NCI-H446 treated with DMSO at 0.1 percent for 48 hours (cell line): ENCODE measurements around the gene ARHGAP25.

Source experiments
- DNase-seq: peaks from one replicate; lab custom pipeline; 2025; lab: John Stamatoyannopoulos, UW

The ARHGAP25 gene

DNA sequence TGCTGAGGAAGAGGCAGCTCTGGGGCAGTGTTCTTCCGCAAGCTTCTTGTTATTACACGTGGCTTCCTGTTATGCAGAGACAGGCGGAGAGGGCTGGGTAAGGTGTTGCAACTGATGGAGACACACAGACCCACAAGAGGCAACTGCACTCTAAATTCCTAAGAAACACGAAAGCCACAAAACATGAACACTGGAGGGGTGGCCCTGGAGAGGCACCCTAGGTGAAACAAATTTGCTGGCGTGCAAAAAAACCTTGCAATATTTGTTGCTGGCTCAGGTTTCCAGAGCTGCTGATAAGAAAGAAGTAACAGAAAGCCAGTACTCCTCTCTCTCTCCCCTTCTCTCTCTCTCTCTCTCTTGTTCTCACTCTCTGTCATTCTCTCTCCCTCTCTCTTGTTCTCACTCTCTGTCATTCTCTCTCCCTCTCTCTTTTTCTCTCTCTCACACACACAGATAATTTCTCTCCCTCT lies 31.8 kb downstream of the ARHGAP25 start:
- DNase-seq: no peak

DNA sequence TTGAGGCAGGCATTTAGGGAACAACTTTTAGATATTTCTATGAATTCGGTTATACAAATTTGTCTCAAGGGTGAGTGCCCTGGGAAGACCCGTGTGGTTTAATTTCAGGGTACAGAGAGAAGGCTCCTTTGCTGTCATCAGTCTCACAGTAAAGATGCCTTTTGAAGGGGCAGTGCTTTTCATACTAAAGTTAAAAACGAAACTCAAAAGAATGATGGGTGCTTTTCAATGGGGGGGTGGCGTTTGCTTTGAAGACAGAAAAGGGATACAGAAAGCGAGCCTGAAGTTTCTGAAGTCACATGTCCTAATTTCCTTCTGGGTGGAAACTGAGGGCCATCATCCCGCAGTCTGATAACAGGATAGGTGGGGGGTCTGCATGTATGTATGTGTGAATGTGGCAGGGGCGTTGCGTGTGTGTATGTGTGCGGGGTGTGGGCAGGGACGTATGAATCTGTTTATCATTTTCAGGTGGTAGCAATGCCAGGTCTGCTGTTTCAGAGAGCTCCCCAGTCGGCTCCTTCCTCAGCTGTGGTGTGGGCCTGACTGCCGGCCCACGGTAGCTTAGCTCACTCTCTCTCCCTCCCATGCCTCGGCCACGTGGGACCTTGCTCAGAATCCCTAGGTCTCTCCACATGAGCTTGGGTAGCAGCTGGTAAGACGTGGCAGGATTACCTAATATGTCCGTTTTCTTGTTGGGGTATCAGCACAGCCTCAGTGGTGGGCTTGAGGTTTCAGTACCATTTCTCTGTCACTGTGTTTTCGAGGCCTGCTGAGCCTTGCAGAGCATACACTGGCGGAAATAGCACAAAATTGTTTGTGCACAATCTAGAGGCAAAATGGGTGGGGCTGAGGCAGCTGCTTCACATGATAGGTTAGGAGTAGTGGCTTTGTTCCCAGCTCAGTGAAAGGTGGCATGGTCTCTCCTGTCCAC lies 32.7 kb downstream of the ARHGAP25 start:
- DNase-seq: no peak

DNA sequence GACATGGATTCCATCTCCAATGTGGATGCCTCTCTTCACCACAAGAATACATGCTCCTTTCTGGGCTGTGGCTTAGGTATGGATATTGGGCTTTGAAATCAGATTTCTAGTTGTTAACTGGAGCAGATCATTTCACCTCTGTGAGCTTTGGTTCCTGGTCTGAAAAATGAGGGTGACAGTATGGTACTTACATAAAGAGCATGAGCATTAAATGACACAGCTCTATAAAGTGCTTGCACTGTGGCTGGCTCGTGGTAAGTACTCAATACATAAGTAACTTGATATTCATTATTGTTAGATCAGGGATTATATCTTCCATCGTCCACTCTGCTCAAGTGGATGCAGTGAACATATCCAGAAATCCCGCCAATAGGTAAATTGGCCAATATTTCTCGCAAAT lies 33.4 kb downstream of the ARHGAP25 start:
- DNase-seq: no peak

DNA sequence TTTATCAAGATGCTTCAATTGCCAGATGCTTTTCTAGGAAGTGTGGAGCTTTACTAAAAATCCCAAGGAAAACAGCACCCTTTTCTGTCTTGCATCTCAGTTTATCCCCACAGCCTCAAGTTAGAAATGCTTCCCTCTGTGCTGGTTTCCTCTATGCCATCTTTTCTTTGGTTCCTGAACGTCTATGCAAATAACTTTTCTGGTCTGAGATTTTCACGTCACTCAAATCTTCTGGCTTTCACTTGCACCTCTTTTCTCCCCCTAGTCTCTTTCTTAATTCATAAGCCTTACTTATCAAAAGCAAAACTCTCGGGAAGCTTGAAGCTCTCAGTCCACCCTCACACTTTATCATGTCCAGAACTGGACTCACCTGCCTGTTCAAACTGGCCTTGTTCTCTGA lies 33.9 kb downstream of the ARHGAP25 start:
- no peak for DNase-seq

DNA sequence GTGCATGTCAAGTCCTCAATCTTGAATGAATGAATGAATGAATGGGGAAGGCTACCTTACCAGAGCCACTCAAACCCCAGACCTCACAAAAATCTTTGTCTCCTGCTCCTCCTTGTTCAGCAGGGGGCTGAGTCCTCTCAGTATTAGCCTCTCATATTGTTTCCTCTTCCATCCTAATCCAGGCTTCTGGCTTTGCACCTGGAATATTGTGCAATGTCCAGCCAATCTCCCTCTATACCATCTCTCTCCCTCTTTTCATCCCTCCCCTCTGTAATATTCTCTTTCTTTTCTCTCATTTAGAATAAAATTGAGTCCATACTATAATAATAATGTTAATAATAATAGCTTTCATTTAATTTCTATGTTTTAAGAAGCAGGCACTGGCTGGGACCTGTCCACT lies 34.3 kb downstream of the ARHGAP25 start:
- DNase-seq: no peak

DNA sequence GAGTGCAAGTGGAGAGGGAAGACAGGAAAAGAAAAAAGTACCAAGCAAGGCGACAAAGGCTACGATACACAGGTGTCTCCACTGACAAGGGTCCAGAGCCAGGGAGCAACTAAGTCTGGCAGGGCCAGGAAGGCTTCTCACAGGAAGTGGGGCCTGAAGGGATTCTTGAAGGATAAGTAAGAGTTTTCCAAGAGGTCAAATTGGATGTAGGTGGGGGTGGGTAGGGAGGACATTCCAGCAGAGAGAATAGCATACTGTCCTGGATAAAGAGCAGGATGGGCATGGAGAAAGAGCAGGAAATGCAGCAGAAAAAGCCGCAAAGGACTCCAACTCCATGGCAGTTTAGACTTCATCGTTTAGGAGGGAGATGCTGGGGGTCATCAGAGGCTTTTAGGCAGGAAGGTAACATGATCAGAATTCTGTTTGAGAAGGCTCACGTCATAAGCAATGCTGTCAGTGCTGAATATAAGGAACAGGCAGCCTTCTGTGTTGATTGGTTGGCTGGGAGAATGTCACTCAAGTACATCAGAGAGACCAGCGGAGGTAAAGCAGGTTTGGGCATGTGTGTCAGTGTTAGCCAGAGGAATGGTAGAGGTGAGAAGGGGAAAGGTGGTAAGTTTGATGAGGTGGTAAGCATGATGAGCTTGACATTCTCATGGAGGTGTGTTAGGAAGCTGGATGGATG lies 35.1 kb downstream of the ARHGAP25 start:
- no peak for DNase-seq

DNA sequence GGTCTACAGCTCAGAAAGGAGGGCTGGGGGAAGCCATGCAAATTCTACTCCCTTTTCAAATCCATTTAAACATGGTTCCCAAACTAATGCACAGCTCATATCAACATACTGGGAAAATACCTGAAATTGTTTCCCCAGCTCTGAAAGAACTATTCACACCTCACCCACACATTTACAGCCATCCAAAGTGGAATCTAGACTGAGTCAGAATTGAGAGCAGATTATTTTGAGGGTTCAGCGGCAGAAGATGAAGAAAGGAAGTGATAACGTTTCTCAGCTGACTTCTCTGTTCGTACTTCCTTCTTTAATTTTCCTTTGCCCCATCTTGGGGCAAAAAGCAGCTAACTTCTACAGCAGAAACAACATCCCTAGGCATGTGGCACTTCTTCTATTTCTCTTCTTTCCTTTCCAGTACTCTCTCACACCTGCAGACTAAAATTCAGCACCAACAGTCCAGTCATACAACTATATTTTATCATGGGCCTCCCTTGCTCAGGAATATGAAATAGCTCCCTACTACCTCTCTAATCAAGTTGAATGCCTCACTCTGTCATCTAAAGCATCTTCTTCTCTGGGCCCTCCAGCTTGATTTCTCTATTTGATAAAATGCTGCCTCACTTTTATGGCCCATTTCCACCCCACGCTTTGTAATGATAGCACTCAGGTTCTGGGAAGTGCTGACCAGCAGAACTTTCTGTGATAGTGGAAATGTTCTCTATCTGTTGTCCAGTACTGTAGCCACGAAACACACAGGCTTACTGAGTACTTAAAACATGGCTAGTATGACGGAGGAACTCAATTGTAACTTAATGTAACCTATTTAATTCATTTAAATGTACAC lies 35.9 kb downstream of the ARHGAP25 start:
- no peak for DNase-seq

DNA sequence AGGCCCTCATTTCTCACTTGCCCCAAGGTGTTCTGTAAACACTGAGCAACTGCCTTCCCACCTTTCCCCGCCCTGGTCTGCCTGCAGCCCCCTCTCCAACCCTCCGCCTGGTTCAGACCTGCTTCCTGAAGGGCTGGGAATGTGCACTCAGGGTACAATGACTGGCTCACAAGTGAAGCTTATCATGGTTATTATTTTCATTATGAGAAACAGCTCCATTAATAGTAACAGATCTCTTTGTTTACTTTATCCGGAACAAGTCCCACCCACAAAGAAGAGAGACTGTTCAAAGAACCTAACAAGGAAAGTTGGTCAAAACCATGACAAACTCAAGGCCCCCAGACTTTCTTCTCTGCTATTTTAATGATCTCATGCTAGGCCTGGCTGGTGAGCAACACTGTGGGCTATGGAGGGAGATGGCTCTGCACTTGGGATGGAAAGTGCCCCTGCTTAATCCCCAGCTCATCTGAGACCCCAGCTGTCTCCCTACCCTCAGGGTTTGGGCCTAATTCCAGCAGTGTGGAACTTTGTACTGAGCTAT lies 36.7 kb downstream of the ARHGAP25 start:
- DNase-seq: no peak

DNA sequence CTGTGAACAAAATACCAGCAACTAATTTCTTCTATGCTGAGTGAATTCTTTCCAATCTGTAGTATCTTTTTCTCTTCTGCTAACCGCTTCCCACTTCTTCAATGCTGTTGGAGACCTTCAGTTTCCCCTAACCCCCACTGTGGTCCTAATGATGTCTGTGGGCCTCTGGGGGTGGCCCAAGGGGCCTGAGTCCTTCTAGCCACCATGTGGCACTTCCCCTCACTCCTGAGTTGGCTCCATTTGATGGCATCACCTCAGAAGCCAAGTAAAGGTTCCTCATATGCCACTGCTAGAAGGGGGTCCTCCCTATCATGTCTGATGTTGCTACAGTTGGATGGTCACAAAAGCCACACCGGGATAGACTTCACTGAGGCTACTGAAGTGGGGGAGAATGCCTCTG lies 37.5 kb downstream of the ARHGAP25 start:
- no peak for DNase-seq

DNA sequence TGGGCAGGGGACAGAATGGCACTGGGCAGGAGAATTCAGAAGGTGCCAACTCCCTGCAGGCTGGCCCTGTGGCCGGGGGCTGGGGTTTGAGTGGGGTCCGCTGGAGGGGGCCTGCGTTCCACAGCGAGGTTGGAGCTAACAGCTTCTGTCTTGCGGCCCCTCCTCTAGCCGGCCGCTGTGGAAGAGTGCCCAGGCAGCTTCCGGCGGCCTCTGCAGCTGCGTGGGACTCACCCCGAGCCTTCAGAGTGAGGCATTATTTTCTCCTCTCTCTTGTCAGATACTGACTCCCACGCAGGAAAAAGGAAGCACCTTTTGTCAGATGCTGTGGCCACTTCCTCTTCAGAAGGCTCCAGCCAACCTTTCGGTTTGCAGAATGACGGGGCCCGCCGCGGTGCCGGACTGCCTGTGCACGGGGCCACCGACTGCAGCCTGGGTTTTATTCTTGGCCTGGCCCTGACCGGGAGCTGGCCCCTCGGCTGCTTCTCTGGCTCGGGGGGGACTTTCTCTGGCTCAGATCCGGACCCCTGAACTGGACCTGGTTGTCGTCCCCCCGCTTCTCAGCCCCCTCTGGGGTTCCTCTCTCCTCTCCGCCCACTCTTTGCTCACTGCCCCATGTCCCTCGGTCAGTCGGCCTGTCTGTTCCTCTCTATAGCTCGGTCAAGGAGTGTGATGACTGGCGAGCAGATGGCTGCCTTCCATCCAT lies 40.1 kb downstream of the ARHGAP25 start:
- DNase-seq: no peak

DNA sequence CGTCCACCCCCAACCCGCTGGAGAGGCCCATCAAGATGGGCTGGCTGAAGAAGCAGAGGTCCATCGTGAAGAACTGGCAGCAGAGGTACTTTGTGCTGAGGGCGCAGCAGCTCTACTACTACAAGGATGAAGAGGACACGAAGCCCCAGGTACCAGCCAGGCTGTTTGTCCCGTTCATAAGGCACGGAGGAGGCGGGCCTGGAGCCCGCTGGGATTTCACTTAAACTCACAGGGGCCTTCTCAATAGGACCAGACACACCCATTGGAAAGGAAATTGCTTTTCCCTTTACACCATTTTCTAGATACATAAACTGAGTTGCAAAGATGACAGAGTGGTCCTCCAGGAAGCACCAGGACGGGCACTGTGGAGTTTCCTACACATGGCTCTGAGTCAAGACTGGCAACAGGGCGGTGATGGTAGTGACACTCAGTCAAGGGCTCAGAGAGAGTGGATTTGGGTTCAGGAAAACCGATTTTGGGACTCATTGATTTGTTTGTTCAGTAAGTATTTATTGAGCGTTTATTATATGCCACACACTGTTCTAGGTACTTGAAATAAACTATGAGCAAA lies 40.7 kb downstream of the ARHGAP25 start:
- no peak for DNase-seq

DNA sequence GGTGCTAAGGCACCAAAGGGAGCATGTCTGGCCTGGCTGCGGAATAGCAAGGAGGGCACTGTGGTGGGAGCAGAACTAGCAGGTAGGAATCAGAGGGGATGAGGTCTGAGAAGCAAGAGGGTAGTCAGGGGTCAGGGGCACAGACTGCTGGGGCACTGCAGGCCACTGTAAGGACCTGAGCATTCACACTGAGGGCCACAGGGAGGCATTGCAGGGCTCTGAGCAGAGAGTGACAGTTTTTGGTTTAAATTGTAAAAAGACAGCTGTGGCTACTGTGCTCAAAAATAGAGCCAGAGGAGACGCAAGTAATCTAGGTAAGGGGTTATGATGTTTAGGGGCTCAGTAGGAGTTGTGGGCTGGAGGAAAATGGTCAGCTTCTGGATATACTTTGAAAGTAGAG lies 41.5 kb downstream of the ARHGAP25 start:
- no peak for DNase-seq

DNA sequence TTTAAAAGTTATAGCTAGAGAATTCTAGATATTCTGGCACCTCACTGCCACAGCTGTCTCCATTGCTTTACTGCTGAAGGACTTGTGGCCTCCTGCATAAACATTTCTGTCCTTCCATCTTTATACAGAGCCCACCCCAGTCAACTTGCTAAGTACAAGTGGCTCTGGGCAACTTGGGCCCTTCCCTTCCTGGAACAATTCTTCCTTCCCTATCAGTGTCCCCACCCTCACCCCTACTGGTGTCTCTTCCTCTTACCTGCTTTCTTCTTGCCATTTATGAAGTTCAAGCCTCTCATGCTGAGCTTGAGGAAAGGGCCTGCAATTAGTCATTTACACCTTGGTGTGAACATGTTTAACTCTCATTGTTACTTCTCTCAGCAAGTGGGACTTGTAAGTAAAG lies 45.0 kb downstream of the ARHGAP25 start:
- no peak for DNase-seq

DNA sequence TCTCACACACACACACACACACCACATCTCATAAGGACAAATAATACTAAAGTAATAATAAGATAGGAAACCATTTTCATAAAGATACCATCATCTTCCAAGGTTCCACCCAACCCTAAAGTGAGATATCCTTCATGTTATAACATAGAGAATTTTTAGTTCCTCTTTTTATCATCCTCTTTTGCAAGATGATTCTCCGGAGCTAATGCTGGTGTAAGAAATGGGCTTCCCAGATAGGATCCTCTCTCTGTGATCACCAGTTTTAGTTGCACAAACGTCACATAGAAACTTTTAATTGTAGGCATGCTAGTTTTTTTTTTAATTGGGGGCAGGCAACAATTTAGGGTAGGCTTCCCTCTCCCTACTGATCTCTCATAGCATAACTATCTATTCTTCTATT lies 49.6 kb downstream of the ARHGAP25 start:
- DNase-seq: no peak

DNA sequence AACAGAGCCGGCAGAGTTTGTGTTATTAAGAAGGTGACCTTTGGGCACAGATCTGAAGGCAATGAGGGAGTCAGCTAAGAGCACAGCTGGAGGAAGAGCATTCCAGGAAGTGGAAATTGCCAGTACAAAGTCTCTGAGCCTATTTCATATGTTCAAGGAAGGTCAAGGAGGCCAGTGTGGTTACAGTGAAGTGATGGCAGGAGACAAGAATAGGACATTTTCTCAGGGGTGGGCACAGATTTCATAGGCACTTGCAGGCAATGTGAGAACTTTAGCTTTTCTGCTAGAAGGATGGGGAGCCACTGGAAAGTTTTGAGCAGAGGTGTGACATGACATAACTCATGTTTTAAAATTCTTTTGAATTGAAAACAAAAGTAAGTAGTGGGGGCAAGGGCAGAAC lies 50.3 kb downstream of the ARHGAP25 start:
- no peak for DNase-seq

DNA sequence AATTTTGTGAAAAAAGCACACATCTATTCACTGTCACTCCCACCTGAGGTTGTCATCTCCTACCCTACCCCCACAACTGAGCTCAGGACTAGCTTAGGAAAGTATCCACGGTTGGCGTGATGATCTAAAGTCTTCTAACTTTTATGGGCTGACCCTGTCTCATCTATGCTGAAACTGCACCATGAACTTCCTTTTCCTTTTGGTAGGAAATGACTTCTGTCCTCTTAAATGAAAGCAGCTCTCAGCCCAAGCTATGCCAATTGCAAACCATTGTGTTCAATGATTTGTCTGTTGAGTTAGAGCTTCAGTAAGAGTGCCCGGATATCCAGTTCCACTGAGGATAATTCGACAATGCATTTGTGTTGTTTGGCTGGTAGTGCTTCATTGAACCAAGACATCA lies 52.7 kb downstream of the ARHGAP25 start:
- DNase-seq: no peak

DNA sequence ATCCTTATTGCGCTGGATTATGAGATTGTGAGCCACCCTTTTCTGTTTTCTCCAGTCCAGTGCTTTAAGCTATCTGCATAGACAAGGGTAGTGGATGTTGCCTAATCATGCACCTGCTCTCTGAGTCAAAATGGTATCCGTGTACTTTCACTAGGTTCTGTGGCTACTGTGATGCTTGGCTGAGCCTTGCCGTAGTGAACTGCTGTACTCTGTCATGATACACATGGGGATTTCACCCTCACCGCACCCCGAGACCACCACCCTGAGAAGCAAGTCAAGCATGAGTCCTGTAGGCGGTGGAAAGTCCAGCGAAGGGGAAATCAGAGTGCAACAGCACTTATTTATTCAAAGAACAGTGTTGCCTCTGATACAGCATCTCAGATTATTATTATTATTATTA lies 55.0 kb downstream of the ARHGAP25 start:
- DNase-seq: no peak

DNA sequence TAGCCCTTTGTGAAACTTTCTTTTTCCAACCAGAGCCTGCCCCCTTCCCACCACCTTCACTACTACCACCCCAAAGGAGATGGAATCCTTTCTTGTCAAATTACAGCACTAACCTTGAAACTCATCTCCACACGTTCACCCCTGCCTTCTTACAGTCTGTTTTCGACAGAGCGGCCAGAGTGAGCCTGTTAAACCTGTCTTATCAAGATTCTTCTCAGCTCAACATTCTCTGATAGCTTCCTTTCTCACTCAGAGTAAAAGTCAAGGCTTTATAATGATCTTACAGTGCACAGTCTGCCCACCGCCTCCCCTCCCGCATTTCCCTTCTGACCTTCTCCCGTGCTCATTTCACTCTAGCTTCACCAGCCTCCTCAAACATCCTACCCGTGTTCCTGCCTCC lies 56.0 kb downstream of the ARHGAP25 start:
- DNase-seq: no peak

DNA sequence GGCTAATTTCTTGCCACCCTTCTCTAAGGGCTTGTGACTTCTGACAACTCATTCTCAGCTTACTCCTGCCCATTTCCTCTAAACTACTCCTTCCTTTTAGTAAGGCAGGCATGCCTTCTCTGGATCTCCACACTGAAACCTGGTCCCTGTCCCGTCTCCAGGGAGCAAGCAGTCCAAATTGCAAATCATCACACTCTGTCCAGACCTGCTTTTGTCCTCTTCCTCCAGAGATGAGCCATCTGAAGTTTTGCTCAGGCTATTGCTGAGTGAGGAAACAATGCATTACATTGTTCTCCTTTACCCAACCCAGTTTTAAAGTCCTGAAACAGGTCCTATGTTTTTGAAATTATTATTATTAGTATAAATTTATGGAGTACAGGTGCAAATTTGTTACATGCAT lies 57.3 kb downstream of the ARHGAP25 start:
- no peak for DNase-seq

DNA sequence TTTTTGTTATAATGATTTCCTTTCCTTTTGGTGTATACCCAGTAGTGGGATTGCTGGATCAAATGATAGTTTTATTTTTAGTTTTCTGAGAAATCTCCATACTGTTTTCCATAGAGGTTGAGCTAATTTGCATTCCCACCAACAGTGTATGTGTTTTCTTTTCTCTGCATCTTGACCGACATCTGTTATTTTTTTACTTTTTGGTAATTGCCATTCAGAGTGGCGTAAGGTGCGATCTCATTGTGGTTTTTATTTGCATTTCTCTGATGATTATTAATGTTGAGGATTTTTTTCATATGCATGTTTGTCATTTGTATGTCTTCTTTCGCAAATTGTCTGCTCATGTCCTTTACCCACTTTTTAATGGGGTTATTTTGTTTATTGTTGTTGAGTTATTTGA lies 58.1 kb downstream of the ARHGAP25 start:
- DNase-seq: no peak

DNA sequence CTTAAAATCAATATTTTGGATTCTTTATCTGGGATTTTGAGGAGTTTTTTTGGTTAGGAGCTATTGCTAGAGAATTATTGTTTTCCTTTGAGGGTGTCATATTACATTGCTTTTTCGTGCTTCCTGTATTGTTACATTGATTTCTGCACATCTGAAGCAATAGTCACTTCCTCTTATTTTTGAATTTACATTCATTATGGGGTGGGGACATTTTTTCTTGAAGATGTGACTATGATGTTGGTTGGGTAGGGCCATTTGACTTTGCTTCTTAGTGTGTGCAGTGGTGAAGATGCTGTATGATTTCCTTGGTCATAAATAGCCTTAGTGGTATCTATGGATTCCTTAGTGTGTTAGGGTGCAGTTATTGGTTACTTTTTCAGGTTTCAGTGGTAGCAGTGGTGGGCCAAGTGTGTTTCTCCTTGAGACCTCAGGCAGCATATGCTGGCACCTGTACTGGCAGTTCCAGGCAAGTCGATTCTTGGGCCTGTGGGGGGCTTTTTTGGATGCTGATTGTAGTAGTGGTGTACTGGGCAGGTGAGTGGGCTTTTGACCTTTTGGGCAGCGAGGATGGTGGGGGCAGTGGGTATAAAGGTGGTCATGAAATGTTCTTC lies 61.8 kb downstream of the ARHGAP25 start:
- DNase-seq: no peak
